ENCODE data around the gene HIVEP2.

DNA sequence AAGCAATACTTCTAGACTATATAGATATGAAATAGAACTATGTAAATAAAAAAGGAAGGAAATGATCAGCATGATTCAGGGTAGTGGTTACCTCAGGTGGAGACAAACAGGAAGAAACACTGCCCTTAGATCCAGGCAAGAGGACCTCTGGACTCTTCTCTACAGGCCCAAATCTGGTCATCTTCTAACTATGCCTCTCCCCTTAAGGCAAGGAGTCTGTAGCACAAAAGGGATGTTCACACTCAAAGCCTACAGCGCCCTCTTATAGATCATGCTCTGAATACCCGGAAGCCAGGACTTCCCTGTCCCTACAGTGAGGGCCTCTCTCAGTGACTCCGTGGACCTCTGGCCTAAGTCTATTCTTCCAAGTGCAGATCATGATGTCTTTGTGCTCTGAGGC, 30.4 kb upstream of the HIVEP2 start:
- TF ChIP-seq GABPA (IDR thresholded peaks at IDR 0.05; ENCODE audit: low read depth) (no peak), POLR2AphosphoS5 (IDR thresholded peaks at IDR 0.05; ENCODE audit: low read depth) (no peak), SPI1 (IDR thresholded peaks at IDR 0.05; ENCODE audit: borderline replicate concordance, low read depth) (no peak; the same call in 1 of the 2 replicates)
- TF ChIP-seq, protein P1, sequence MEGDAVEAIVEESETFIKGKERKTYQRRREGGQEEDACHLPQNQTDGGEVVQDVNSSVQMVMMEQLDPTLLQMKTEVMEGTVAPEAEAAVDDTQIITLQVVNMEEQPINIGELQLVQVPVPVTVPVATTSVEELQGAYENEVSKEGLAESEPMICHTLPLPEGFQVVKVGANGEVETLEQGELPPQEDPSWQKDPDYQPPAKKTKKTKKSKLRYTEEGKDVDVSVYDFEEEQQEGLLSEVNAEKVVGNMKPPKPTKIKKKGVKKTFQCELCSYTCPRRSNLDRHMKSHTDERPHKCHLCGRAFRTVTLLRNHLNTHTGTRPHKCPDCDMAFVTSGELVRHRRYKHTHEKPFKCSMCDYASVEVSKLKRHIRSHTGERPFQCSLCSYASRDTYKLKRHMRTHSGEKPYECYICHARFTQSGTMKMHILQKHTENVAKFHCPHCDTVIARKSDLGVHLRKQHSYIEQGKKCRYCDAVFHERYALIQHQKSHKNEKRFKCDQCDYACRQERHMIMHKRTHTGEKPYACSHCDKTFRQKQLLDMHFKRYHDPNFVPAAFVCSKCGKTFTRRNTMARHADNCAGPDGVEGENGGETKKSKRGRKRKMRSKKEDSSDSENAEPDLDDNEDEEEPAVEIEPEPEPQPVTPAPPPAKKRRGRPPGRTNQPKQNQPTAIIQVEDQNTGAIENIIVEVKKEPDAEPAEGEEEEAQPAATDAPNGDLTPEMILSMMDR (IDR thresholded peaks at IDR 0.05; ENCODE audit: insufficient read depth, low read length), result no peak
- TF ChIP-seq, protein P2, sequence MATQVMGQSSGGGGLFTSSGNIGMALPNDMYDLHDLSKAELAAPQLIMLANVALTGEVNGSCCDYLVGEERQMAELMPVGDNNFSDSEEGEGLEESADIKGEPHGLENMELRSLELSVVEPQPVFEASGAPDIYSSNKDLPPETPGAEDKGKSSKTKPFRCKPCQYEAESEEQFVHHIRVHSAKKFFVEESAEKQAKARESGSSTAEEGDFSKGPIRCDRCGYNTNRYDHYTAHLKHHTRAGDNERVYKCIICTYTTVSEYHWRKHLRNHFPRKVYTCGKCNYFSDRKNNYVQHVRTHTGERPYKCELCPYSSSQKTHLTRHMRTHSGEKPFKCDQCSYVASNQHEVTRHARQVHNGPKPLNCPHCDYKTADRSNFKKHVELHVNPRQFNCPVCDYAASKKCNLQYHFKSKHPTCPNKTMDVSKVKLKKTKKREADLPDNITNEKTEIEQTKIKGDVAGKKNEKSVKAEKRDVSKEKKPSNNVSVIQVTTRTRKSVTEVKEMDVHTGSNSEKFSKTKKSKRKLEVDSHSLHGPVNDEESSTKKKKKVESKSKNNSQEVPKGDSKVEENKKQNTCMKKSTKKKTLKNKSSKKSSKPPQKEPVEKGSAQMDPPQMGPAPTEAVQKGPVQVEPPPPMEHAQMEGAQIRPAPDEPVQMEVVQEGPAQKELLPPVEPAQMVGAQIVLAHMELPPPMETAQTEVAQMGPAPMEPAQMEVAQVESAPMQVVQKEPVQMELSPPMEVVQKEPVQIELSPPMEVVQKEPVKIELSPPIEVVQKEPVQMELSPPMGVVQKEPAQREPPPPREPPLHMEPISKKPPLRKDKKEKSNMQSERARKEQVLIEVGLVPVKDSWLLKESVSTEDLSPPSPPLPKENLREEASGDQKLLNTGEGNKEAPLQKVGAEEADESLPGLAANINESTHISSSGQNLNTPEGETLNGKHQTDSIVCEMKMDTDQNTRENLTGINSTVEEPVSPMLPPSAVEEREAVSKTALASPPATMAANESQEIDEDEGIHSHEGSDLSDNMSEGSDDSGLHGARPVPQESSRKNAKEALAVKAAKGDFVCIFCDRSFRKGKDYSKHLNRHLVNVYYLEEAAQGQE (IDR thresholded peaks at IDR 0.05; ENCODE audit: insufficient replicate concordance, low read depth), result no peak

Measured in HL-60 (cell line).